ENCODE results near the gene RAB3C.

The RAB3C gene

GRCh38 chr5:58717303-58718007, 134.6 kb downstream of the RAB3C start:
- Histone ChIP-seq H3K4me3 (ENCODE audit: low read length in 2 of 2) (no peak overlapping the region), H3K36me3 (ENCODE audit: control insufficient read depth in 2 of 2, insufficient read depth in 2 of 2, low read length in 2 of 2) (no peaks in the 10 kb centered on the region), H3K4me1 (ENCODE audit: control insufficient read depth in 2 of 2, insufficient read depth in 2 of 2, low read length in 2 of 2) (no peaks in the 10 kb centered on the region), H3K9me3 (ENCODE audit: control insufficient read depth in 2 of 2, low read length in 2 of 2) (no peaks in the 10 kb centered on the region), H3K9ac (ENCODE audit: low read depth in 1 of 2, low read length in 2 of 2) (no peak overlapping the region), H3K27me3 (ENCODE audit: control insufficient read depth in 2 of 2, insufficient read depth in 2 of 2, low read length in 2 of 2) (no peaks in the 10 kb centered on the region), H3K27ac (ENCODE audit: low read depth in 2 of 2, low read length in 2 of 2) (no peak overlapping the region)

GRCh38 chr5:58718269-58718978, 135.5 kb downstream of the RAB3C start:
- no peaks in the 10 kb centered on the region for H3K9me3 ChIP-seq (ENCODE audit: control insufficient read depth in 2 of 2, low read length in 2 of 2)
- no peaks in the 10 kb centered on the region for H3K27me3 ChIP-seq (ENCODE audit: control insufficient read depth in 2 of 2, insufficient read depth in 2 of 2, low read length in 2 of 2)
- H3K36me3 ChIP-seq (ENCODE audit: control insufficient read depth in 2 of 2, insufficient read depth in 2 of 2, low read length in 2 of 2) = no peaks in the 10 kb centered on the region
- no peak overlapping the region for H3K27ac ChIP-seq (ENCODE audit: low read depth in 2 of 2, low read length in 2 of 2)
- no peak overlapping the region for H3K4me3 ChIP-seq (ENCODE audit: low read length in 2 of 2)
- no peak overlapping the region for H3K9ac ChIP-seq (ENCODE audit: low read depth in 1 of 2, low read length in 2 of 2)
- no peaks in the 10 kb centered on the region for H3K4me1 ChIP-seq (ENCODE audit: control insufficient read depth in 2 of 2, insufficient read depth in 2 of 2, low read length in 2 of 2)

GRCh38 chr5:58722160-58722559, 139.3 kb downstream of the RAB3C start:
- H3K27ac ChIP-seq (ENCODE audit: low read depth in 2 of 2, low read length in 2 of 2) = no peak overlapping the region
- H3K9me3 ChIP-seq (ENCODE audit: control insufficient read depth in 2 of 2, low read length in 2 of 2) = no peaks in the 10 kb centered on the region
- no peaks in the 10 kb centered on the region for H3K4me1 ChIP-seq (ENCODE audit: control insufficient read depth in 2 of 2, insufficient read depth in 2 of 2, low read length in 2 of 2)
- H3K36me3 ChIP-seq (ENCODE audit: control insufficient read depth in 2 of 2, insufficient read depth in 2 of 2, low read length in 2 of 2) = no peaks in the 10 kb centered on the region
- H3K4me3 ChIP-seq (ENCODE audit: low read length in 2 of 2) = no peak overlapping the region
- H3K9ac ChIP-seq (ENCODE audit: low read depth in 1 of 2, low read length in 2 of 2) = no peak overlapping the region
- H3K27me3 ChIP-seq (ENCODE audit: control insufficient read depth in 2 of 2, insufficient read depth in 2 of 2, low read length in 2 of 2) = no peaks in the 10 kb centered on the region

GRCh38 chr5:58724992-58725391, 142.1 kb downstream of the RAB3C start:
- no peaks in the 10 kb centered on the region for H3K9me3 ChIP-seq (ENCODE audit: control insufficient read depth in 2 of 2, low read length in 2 of 2)
- no peaks in the 10 kb centered on the region for H3K36me3 ChIP-seq (ENCODE audit: control insufficient read depth in 2 of 2, insufficient read depth in 2 of 2, low read length in 2 of 2)
- no peak overlapping the region for H3K9ac ChIP-seq (ENCODE audit: low read depth in 1 of 2, low read length in 2 of 2)
- H3K27me3 ChIP-seq (ENCODE audit: control insufficient read depth in 2 of 2, insufficient read depth in 2 of 2, low read length in 2 of 2) = no peaks in the 10 kb centered on the region
- no peak overlapping the region for H3K4me3 ChIP-seq (ENCODE audit: low read length in 2 of 2)
- H3K27ac ChIP-seq (ENCODE audit: low read depth in 2 of 2, low read length in 2 of 2) = no peak overlapping the region
- H3K4me1 ChIP-seq (ENCODE audit: control insufficient read depth in 2 of 2, insufficient read depth in 2 of 2, low read length in 2 of 2) = no peaks in the 10 kb centered on the region

- Histone ChIP-seq H3K4me3 (ENCODE audit: low read length in 2 of 2) (no peak overlapping the region), H3K4me1 (ENCODE audit: control insufficient read depth in 2 of 2, insufficient read depth in 2 of 2, low read length in 2 of 2) (no peaks in the 10 kb centered on the region), H3K27me3 (ENCODE audit: control insufficient read depth in 2 of 2, insufficient read depth in 2 of 2, low read length in 2 of 2) (no peaks in the 10 kb centered on the region), H3K36me3 (ENCODE audit: control insufficient read depth in 2 of 2, insufficient read depth in 2 of 2, low read length in 2 of 2) (no peaks in the 10 kb centered on the region), H3K27ac (ENCODE audit: low read depth in 2 of 2, low read length in 2 of 2) (no peak overlapping the region), H3K9me3 (ENCODE audit: control insufficient read depth in 2 of 2, low read length in 2 of 2) (no peaks in the 10 kb centered on the region), H3K9ac (ENCODE audit: low read depth in 1 of 2, low read length in 2 of 2) (no peak overlapping the region)
Measured at GRCh38 chr5:58731641-58732040, 148.8 kb downstream of the RAB3C start.

- no peaks in the 10 kb centered on the region for H3K27me3 ChIP-seq (ENCODE audit: control insufficient read depth in 2 of 2, insufficient read depth in 2 of 2, low read length in 2 of 2)
Measured at GRCh38 chr5:58735637-58736036, 152.8 kb downstream of the RAB3C start.

GRCh38 chr5:58736214-58736613, 153.3 kb downstream of the RAB3C start:
- no peaks in the 10 kb centered on the region for H3K27me3 ChIP-seq (ENCODE audit: control insufficient read depth in 2 of 2, insufficient read depth in 2 of 2, low read length in 2 of 2)
- no peak overlapping the region for H3K27ac ChIP-seq (ENCODE audit: low read depth in 2 of 2, low read length in 2 of 2)
- H3K4me1 ChIP-seq (ENCODE audit: control insufficient read depth in 2 of 2, insufficient read depth in 2 of 2, low read length in 2 of 2) = peaks cover 0 to 3% of the 10 kb centered on the region in 2 donors
- H3K9ac ChIP-seq (ENCODE audit: low read depth in 1 of 2, low read length in 2 of 2) = no peak overlapping the region
- no peak overlapping the region for H3K4me3 ChIP-seq (ENCODE audit: low read length in 2 of 2)
- H3K9me3 ChIP-seq (ENCODE audit: control insufficient read depth in 2 of 2, low read length in 2 of 2) = no peaks in the 10 kb centered on the region
- H3K36me3 ChIP-seq (ENCODE audit: control insufficient read depth in 2 of 2, insufficient read depth in 2 of 2, low read length in 2 of 2) = no peaks in the 10 kb centered on the region

More at GRCh38 chr5:58735637-58736036, 152.8 kb downstream of the RAB3C start:
- no peak overlapping the region for H3K4me3 ChIP-seq (ENCODE audit: low read length in 2 of 2)
- no peak overlapping the region for H3K27ac ChIP-seq (ENCODE audit: low read depth in 2 of 2, low read length in 2 of 2)
- H3K9ac ChIP-seq (ENCODE audit: low read depth in 1 of 2, low read length in 2 of 2) = no peak overlapping the region
- H3K36me3 ChIP-seq (ENCODE audit: control insufficient read depth in 2 of 2, insufficient read depth in 2 of 2, low read length in 2 of 2) = no peaks in the 10 kb centered on the region
- peaks cover 0 to 3% of the 10 kb centered on the region in 2 donors for H3K4me1 ChIP-seq (ENCODE audit: control insufficient read depth in 2 of 2, insufficient read depth in 2 of 2, low read length in 2 of 2)
- H3K9me3 ChIP-seq (ENCODE audit: control insufficient read depth in 2 of 2, low read length in 2 of 2) = no peaks in the 10 kb centered on the region

GRCh38 chr5:58737671-58738070, 154.8 kb downstream of the RAB3C start:
- Histone ChIP-seq H3K27me3 (ENCODE audit: control insufficient read depth in 2 of 2, insufficient read depth in 2 of 2, low read length in 2 of 2) (no peaks in the 10 kb centered on the region), H3K4me3 (ENCODE audit: low read length in 2 of 2) (no peak overlapping the region), H3K36me3 (ENCODE audit: control insufficient read depth in 2 of 2, insufficient read depth in 2 of 2, low read length in 2 of 2) (no peaks in the 10 kb centered on the region), H3K9ac (ENCODE audit: low read depth in 1 of 2, low read length in 2 of 2) (no peak overlapping the region), H3K9me3 (ENCODE audit: control insufficient read depth in 2 of 2, low read length in 2 of 2) (no peaks in the 10 kb centered on the region), H3K4me1 (ENCODE audit: control insufficient read depth in 2 of 2, insufficient read depth in 2 of 2, low read length in 2 of 2) (peaks cover 0 to 3% of the 10 kb centered on the region in 2 donors), H3K27ac (ENCODE audit: low read depth in 2 of 2, low read length in 2 of 2) (no peak overlapping the region)

- Histone ChIP-seq H3K36me3 (ENCODE audit: control insufficient read depth in 2 of 2, insufficient read depth in 2 of 2, low read length in 2 of 2) (no peaks in the 10 kb centered on the region), H3K27me3 (ENCODE audit: control insufficient read depth in 2 of 2, insufficient read depth in 2 of 2, low read length in 2 of 2) (no peaks in the 10 kb centered on the region), H3K9ac (ENCODE audit: low read depth in 1 of 2, low read length in 2 of 2) (no peak overlapping the region), H3K27ac (ENCODE audit: low read depth in 2 of 2, low read length in 2 of 2) (no peak overlapping the region), H3K4me3 (ENCODE audit: low read length in 2 of 2) (no peak overlapping the region), H3K4me1 (ENCODE audit: control insufficient read depth in 2 of 2, insufficient read depth in 2 of 2, low read length in 2 of 2) (peaks cover 0 to 3% of the 10 kb centered on the region in 2 donors), H3K9me3 (ENCODE audit: control insufficient read depth in 2 of 2, low read length in 2 of 2) (no peaks in the 10 kb centered on the region)
Measured at GRCh38 chr5:58738336-58738735, 155.5 kb downstream of the RAB3C start.

- H3K4me3 ChIP-seq (ENCODE audit: low read length in 2 of 2) = no peak overlapping the region
- no peaks in the 10 kb centered on the region for H3K27me3 ChIP-seq (ENCODE audit: control insufficient read depth in 2 of 2, insufficient read depth in 2 of 2, low read length in 2 of 2)
- no peaks in the 10 kb centered on the region for H3K36me3 ChIP-seq (ENCODE audit: control insufficient read depth in 2 of 2, insufficient read depth in 2 of 2, low read length in 2 of 2)
- H3K9ac ChIP-seq (ENCODE audit: low read depth in 1 of 2, low read length in 2 of 2) = no peak overlapping the region
- H3K27ac ChIP-seq (ENCODE audit: low read depth in 2 of 2, low read length in 2 of 2) = no peak overlapping the region
- peaks cover 0 to 3% of the 10 kb centered on the region in 2 donors for H3K4me1 ChIP-seq (ENCODE audit: control insufficient read depth in 2 of 2, insufficient read depth in 2 of 2, low read length in 2 of 2)
- no peaks in the 10 kb centered on the region for H3K9me3 ChIP-seq (ENCODE audit: control insufficient read depth in 2 of 2, low read length in 2 of 2)
Measured at GRCh38 chr5:58739051-58739450, 156.2 kb downstream of the RAB3C start.

All from mucosa of rectum (tissue), 2 donors.